GM19463 (cell line): Measurements from ENCODE around the gene PHTF1.
A peak's percentile ranks its signal among the peaks of the same experiment; 100 is the strongest.

Experiments used
- ATAC-seq: cut with Tn5 transposase; IDR thresholded peaks from one replicate; pipeline ENCODE4 v1.9.1; 2021; ENCODE audit warnings: mild to moderate bottlenecking, moderate library complexity; ENCODE audit not compliant: unreplicated experiment

Gene PHTF1

GRCh38 chr1:113759333-113760101 is at the start of gene PHTF1:
Gene PHTF1, minus strand, starts transcription at chr1:113759486. Its CDS starts 783 bp downstream, at chr1:113758703.
- peak; percentile 84 for ATAC-seq

GRCh38 chr1:113808450-113809195 is 49.3 kb upstream of the PHTF1 start:
- no peak for ATAC-seq

- ATAC-seq = no peak
Observed at GRCh38 chr1:113805639-113806038, 46.4 kb upstream of the PHTF1 start.

- ATAC-seq = no peak
Observed at GRCh38 chr1:113805256-113805531, 45.9 kb upstream of the PHTF1 start.

GRCh38 chr1:113804421-113805255 is 45.4 kb upstream of the PHTF1 start:
- no peak for ATAC-seq

- no peak for ATAC-seq
Observed at GRCh38 chr1:113802367-113803007, 43.2 kb upstream of the PHTF1 start.

- ATAC-seq = no peak
Observed at GRCh38 chr1:113800487-113800886, 41.2 kb upstream of the PHTF1 start.

GRCh38 chr1:113797472-113797871 is 38.2 kb upstream of the PHTF1 start:
- no peak for ATAC-seq

- ATAC-seq = peak; percentile 82
Observed at GRCh38 chr1:113793878-113794834, 34.9 kb upstream of the PHTF1 start.

GRCh38 chr1:113792986-113793385 is 33.7 kb upstream of the PHTF1 start:
- no peak for ATAC-seq

GRCh38 chr1:113792471-113792870 is 33.2 kb upstream of the PHTF1 start:
- no peak for ATAC-seq

- ATAC-seq = no peak
Observed at GRCh38 chr1:113788802-113789201, 29.5 kb upstream of the PHTF1 start.

- ATAC-seq = no peak
Observed at GRCh38 chr1:113787663-113788062, 28.4 kb upstream of the PHTF1 start.

GRCh38 chr1:113786069-113786468 is 26.8 kb upstream of the PHTF1 start:
- no peak for ATAC-seq

GRCh38 chr1:113784104-113784779 is 25.0 kb upstream of the PHTF1 start:
- ATAC-seq = peak; percentile 77

- ATAC-seq = peak; percentile 67
Observed at GRCh38 chr1:113783254-113784103, 24.2 kb upstream of the PHTF1 start.

GRCh38 chr1:113782406-113782805 is 23.1 kb upstream of the PHTF1 start:
- no peak for ATAC-seq

- ATAC-seq = peak; percentile 39
Observed at GRCh38 chr1:113780374-113781146, 21.3 kb upstream of the PHTF1 start.
